GM12878 (cell line): ENCODE results near the gene MRPL23.

ENCODE experiments used
- CTCF ChIP-seq, 3 experiments: IDR thresholded peaks in 2 of 3; conservative IDR thresholded peaks in 1 of 3; 2 replicates each; pipeline ENCODE4 v1.5.1; 2011; ENCODE audit warnings: low read depth in 3 of 3, low read length in 3 of 3, mild to moderate bottlenecking in 3 of 3, control low read depth in 2 of 3, moderate library complexity in 2 of 3, inconsistent platforms in 1 of 3, mixed read lengths in 1 of 3; ENCODE audit not compliant: control insufficient read depth in 2 of 3, insufficient read depth in 1 of 3; ENCODE audit errors: extremely low read depth in 1 of 3
- MYC ChIP-seq: IDR thresholded peaks from 2 replicates; pipeline ENCODE4 v1.6.1; 2011; ENCODE audit warnings: mild to moderate bottlenecking, low read length, moderate library complexity, inconsistent platforms; ENCODE audit not compliant: insufficient read depth, insufficient replicate concordance, insufficient read length, severe bottlenecking

- TF ChIP-seq MYC (no peak), CTCF (IDR thresholded peaks at IDR 0.05 in 2 of 3, conservative IDR thresholded peaks at IDR 0.05 in 1 of 3; ENCODE audit: control insufficient read depth in 2 of 3, extremely low read depth in 1 of 3, insufficient read depth in 1 of 3, low read depth in 3 of 3, low read length in 3 of 3) (no peak)
Observed at GRCh38 chr11:1964348-1964747, 17.2 kb downstream of the MRPL23 start.
